M059J (cell line): Measurements from ENCODE around the gene OAS2. TPM values are rescaled to one million over a fixed set of nuclear protein-coding genes. Genes with fewer than 3 reads are reported as not detected.

Experiments used
- DNase-seq: peaks from one replicate; pipeline ENCODE4 v3.0.0-alpha.2; 2012; ENCODE audit warnings: low read depth
- total RNA-seq: library from RNA; depleted of rRNA; stranded (reverse); fragments of >200 nt; shearing (Covaris generic); gene quantifications from 2 replicates; pipeline ENCODE4 v1.2.3, GENCODE V29; 2014

The OAS2 gene
- total RNA-seq, 1 experiment from 2014 or later: 362 TPM

GRCh38 chr12:113019025-113019424, 40.7 kb downstream of the OAS2 start:
- peak; percentile 63 for DNase-seq

GRCh38 chr12:113021500-113021899, 43.2 kb downstream of the OAS2 start:
- no peak for DNase-seq

- DNase-seq: no peak
These were observed 44.4 kb downstream of the OAS2 start for GRCh38 chr12:113022563-113023297.

- DNase-seq: no peak
These were observed 49.4 kb downstream of the OAS2 start for GRCh38 chr12:113027726-113028125.

- DNase-seq: peak; percentile 81
These were observed 52.7 kb downstream of the OAS2 start for GRCh38 chr12:113030875-113031525.

GRCh38 chr12:113039911-113040445, 61.7 kb downstream of the OAS2 start:
- no peak for DNase-seq

GRCh38 chr12:113040722-113041171, 62.4 kb downstream of the OAS2 start:
- peak; percentile 91 for DNase-seq

- no peak for DNase-seq
These were observed 63.2 kb downstream of the OAS2 start for GRCh38 chr12:113041560-113041959.

- DNase-seq: no peak
These were observed 64.9 kb downstream of the OAS2 start for GRCh38 chr12:113043240-113043639.

GRCh38 chr12:113044516-113044915, 66.2 kb downstream of the OAS2 start:
- DNase-seq: no peak

GRCh38 chr12:113048716-113049127, 70.4 kb downstream of the OAS2 start:
- DNase-seq: peak; percentile 58

- peak; percentile 40 for DNase-seq
These were observed 71.8 kb downstream of the OAS2 start for GRCh38 chr12:113049976-113050742.

GRCh38 chr12:113050795-113051194, 72.5 kb downstream of the OAS2 start:
- DNase-seq: no peak

GRCh38 chr12:113051759-113052158, 73.4 kb downstream of the OAS2 start:
- no peak for DNase-seq

GRCh38 chr12:113052326-113052725, 74.0 kb downstream of the OAS2 start:
- DNase-seq: no peak

GRCh38 chr12:113054948-113055486, 76.7 kb downstream of the OAS2 start:
- DNase-seq: no peak

GRCh38 chr12:113055594-113056380, 77.5 kb downstream of the OAS2 start:
- no peak for DNase-seq

GRCh38 chr12:113056381-113056630, 78.0 kb downstream of the OAS2 start:
- DNase-seq: no peak

GRCh38 chr12:113056631-113057488, 78.5 kb downstream of the OAS2 start, which contains the start of gene DTX1:
TSS of gene DTX1 (plus strand) at chr12:113056730. CDS start at chr12:113058193, 1,463 bp downstream.
- DNase-seq: no peak
